Smooth muscle cell (in vitro differentiated cells): Measurements from ENCODE around the gene RHOD. TPM values are rescaled to one million over a fixed set of nuclear protein-coding genes. Genes with fewer than 3 reads are reported as not detected.

Experiments used
- DNase-seq: peaks from one replicate; lab custom pipeline; 2025; ENCODE audit not compliant: unreplicated experiment; lab: John Stamatoyannopoulos, UW
- H2AFZ ChIP-seq: fragments of 200-600 bp; sonication (generic); 2 replicates; pipeline ENCODE4 v1.6.0; 2016; ENCODE audit warnings: antibody characterized with exemption, low read depth, mild to moderate bottlenecking
- H3F3A ChIP-seq: fragments of 200-600 bp; sonication (generic); 2 replicates; pipeline ENCODE4 v1.6.0; 2017; ENCODE audit warnings: antibody characterized with exemption, low read depth
- H3K27ac ChIP-seq: fragments of 200-600 bp; sonication (generic); 2 replicates; pipeline ENCODE4 v1.5.1; 2016; ENCODE audit warnings: low read depth, mild to moderate bottlenecking
- H3K27me3 ChIP-seq: fragments of 200-600 bp; sonication (generic); 2 replicates; pipeline ENCODE4 v1.6.1; 2016; ENCODE audit warnings: low read depth, mild to moderate bottlenecking
- H3K36me3 ChIP-seq: fragments of 200-600 bp; sonication (generic); 2 replicates; pipeline ENCODE4 v1.5.1; 2016; ENCODE audit warnings: low read depth
- H3K4me1 ChIP-seq: fragments of 200-600 bp; sonication (generic); 2 replicates; pipeline ENCODE4 v1.5.1; 2016; ENCODE audit warnings: low read depth
- H3K4me2 ChIP-seq: fragments of 200-600 bp; sonication (generic); 2 replicates; pipeline ENCODE4 v1.6.0; 2016; ENCODE audit warnings: mild to moderate bottlenecking
- H3K4me3 ChIP-seq: fragments of 200-600 bp; sonication (generic); 2 replicates; pipeline ENCODE4 v1.5.1; 2016; ENCODE audit warnings: mild to moderate bottlenecking
- H3K79me2 ChIP-seq: fragments of 200-600 bp; sonication (generic); 2 replicates; pipeline ENCODE4 v1.6.0; 2016; ENCODE audit warnings: low read depth, mild to moderate bottlenecking
- H3K9ac ChIP-seq: fragments of 200-600 bp; sonication (generic); 2 replicates; pipeline ENCODE4 v1.6.0; 2016; ENCODE audit warnings: low read depth
- H3K9me3 ChIP-seq: fragments of 200-600 bp; sonication (generic); replicated peaks from 2 replicates; pipeline ENCODE4 v1.5.1; 2016; ENCODE audit warnings: low read depth
- H4K20me1 ChIP-seq: fragments of 200-600 bp; sonication (generic); 2 replicates; pipeline ENCODE4 v1.6.0; 2016; ENCODE audit warnings: low read depth
- WGBS: methylation state at CpG from one replicate; pipeline ENCODE4 v1.1.7; 2016; ENCODE audit warnings: low lambda C conversion rate; 5-methylcytosine and 5-hydroxymethylcytosine counted together
- polyA plus RNA-seq: library from polyadenylated mRNA; unstranded; fragments of >200 nt; fragmentation: Nextera tagmentation; extraction: Ambion mirVana; gene quantifications from 2 replicates; pipeline ENCODE4 v1.2.1, GENCODE V29; 2016
- total RNA-seq: library from RNA; depleted of rRNA; stranded (reverse); fragments of >200 nt; gene quantifications from 2 replicates; pipeline ENCODE4 v1.2.3, GENCODE V29; 2014
- TF ChIP-seq, protein P1 (sequence below): fragments of 200-600 bp; sonication (generic); IDR thresholded peaks from 2 replicates; pipeline ENCODE4 v1.5.1; 2017; ENCODE audit warnings: borderline replicate concordance, mild to moderate bottlenecking, antibody characterized with exemption; ENCODE audit not compliant: insufficient read depth, poor library complexity, severe bottlenecking

Gene RHOD
- total and polyA plus RNA-seq, 2 experiments from 2014 or later: 28.4 to 38.9 TPM

DNA sequence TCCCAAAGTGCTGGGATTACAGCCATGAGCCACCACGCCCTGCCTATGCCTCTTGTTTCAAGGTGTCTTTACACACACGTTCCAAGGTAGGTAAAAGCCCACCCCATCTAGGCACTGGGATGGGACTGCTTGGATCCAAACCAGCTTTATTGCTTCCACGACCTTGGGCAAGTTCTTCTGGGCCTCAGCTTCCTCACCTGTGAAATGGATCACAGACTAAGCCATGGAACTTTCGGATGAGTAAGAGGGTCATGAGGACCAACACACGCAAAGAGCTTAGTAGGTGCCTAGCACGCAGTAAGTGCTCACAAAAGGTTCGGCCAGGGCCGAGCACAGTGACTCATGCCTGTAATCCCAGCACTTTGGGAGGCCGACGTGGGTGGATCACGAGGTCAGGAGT lies 15.6 kb downstream of the RHOD start:
- DNase-seq: no peak

DNA sequence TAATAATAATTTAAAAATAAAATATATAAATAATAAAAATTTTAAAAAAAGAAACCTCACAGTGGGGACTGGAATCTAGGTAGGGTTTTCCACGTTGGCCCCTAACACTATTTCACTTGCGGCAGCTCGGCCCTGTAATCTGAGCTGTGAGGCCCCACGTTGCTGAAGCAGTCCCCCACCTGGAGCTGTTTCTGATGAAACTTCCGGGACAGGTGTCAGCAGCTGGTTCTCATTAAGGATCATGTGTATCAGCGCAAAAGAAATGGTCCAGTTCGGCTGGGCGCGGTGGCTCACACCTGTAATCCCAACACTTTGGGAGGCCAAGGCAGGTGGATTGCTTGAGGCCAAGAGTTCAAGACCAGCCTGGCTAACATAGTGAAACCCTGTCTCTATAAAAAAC lies 17.3 kb downstream of the RHOD start:
- H2AFZ ChIP-seq: no peak overlapping the region
- no peak overlapping the region for H3K27ac ChIP-seq
- TF ChIP-seq, protein P1, sequence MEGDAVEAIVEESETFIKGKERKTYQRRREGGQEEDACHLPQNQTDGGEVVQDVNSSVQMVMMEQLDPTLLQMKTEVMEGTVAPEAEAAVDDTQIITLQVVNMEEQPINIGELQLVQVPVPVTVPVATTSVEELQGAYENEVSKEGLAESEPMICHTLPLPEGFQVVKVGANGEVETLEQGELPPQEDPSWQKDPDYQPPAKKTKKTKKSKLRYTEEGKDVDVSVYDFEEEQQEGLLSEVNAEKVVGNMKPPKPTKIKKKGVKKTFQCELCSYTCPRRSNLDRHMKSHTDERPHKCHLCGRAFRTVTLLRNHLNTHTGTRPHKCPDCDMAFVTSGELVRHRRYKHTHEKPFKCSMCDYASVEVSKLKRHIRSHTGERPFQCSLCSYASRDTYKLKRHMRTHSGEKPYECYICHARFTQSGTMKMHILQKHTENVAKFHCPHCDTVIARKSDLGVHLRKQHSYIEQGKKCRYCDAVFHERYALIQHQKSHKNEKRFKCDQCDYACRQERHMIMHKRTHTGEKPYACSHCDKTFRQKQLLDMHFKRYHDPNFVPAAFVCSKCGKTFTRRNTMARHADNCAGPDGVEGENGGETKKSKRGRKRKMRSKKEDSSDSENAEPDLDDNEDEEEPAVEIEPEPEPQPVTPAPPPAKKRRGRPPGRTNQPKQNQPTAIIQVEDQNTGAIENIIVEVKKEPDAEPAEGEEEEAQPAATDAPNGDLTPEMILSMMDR: no peak
- no peaks in the 10 kb centered on the region for H3K9me3 ChIP-seq
- H3K79me2 ChIP-seq: no peaks in the 10 kb centered on the region
- H3K4me3 ChIP-seq: no peak overlapping the region
- no peak for DNase-seq
- H3K4me2 ChIP-seq: no peak overlapping the region
- H4K20me1 ChIP-seq: no peaks in the 10 kb centered on the region
- H3K9ac ChIP-seq: no peak overlapping the region
- no peaks in the 10 kb centered on the region for H3K36me3 ChIP-seq
- H3K4me1 ChIP-seq: no peaks in the 10 kb centered on the region
- no peaks in the 10 kb centered on the region for H3K27me3 ChIP-seq
- H3F3A ChIP-seq: peaks cover 4% of the 10 kb centered on the region
- 88% methylated on average over 9 of the region's 9 CpGs for WGBS

More for the DNA sequence above, 15.6 kb downstream of the RHOD start:
- Histone ChIP-seq H3K4me3 (no peak overlapping the region), H3F3A (peaks cover 4% of the 10 kb centered on the region), H3K9me3 (no peaks in the 10 kb centered on the region), H3K27ac (no peak overlapping the region), H3K27me3 (no peaks in the 10 kb centered on the region), H4K20me1 (no peaks in the 10 kb centered on the region), H3K9ac (no peak overlapping the region), H3K4me1 (no peaks in the 10 kb centered on the region), H2AFZ (no peak overlapping the region), H3K4me2 (no peak overlapping the region), H3K79me2 (no peaks in the 10 kb centered on the region), H3K36me3 (no peaks in the 10 kb centered on the region)
- 87% methylated on average over 11 of the region's 11 CpGs for WGBS
- TF ChIP-seq, protein P1: no peak

- DNase-seq: no peak
- WGBS: 95% methylated on average over 4 of the region's 6 CpGs
Observed at GRCh38 chr11:67076202-67076601, 19.6 kb downstream of the RHOD start.

More at GRCh38 chr11:67076202-67076601, 19.6 kb downstream of the RHOD start:
- H3K27ac ChIP-seq: no peak overlapping the region
- no peaks in the 10 kb centered on the region for H3K4me1 ChIP-seq
- H3K4me3 ChIP-seq: no peak overlapping the region
- H3K79me2 ChIP-seq: no peaks in the 10 kb centered on the region
- H3K9me3 ChIP-seq: no peaks in the 10 kb centered on the region
- H3K4me2 ChIP-seq: no peak overlapping the region
- H3K9ac ChIP-seq: no peak overlapping the region
- no peaks in the 10 kb centered on the region for H4K20me1 ChIP-seq
- no peaks in the 10 kb centered on the region for H3K27me3 ChIP-seq
- H3F3A ChIP-seq: peaks cover 13% of the 10 kb centered on the region
- no peak overlapping the region for H2AFZ ChIP-seq
- TF ChIP-seq, protein P1: no peak
- no peaks in the 10 kb centered on the region for H3K36me3 ChIP-seq
